Adrenal gland (tissue), 19 donors: ENCODE measurements around the gene SPRYD7. TPM values are rescaled to one million over a fixed set of nuclear protein-coding genes. Genes with fewer than 3 reads are reported as not detected.

ENCODE experiments used
- DNase-seq, 7 donors: peaks; one replicate each; pipeline ENCODE4 v3.0.0-alpha.2; 2019 to 2020
- H3K27ac ChIP-seq, 5 donors: fragments of 200-600 bp; sonication (generic) in 4 of 5; 1 replicate in 3 of 5; 2 replicates in 2 of 5; pipeline versions ENCODE4 v1.5.1 to v1.8.0; 2016 to 2020; ENCODE audit warnings: mild to moderate bottlenecking in 1 of 5
- H3K27me3 ChIP-seq: fragments of 200-600 bp; 2 replicates; pipeline ENCODE4 v1.8.0; 2021
- H3K36me3 ChIP-seq, 2 donors: fragments of 200-600 bp; replicated peaks in 1 of 2; 1 replicate in 1 of 2; 2 replicates in 1 of 2; pipeline versions ENCODE4 v1.5.1 to v1.8.0; 2018 to 2022
- H3K4me1 ChIP-seq, 2 donors: fragments of 200-600 bp; replicated peaks in 1 of 2; 1 replicate in 1 of 2; 2 replicates in 1 of 2; pipeline versions ENCODE4 v1.5.1 to v1.8.0; 2018 to 2021
- H3K4me3 ChIP-seq, 4 donors: fragments of 200-600 bp; sonication (generic) in 3 of 4; one replicate each; pipeline ENCODE4 v1.5.1; 2016 to 2018
- H3K9me3 ChIP-seq, 3 donors: fragments of 200-600 bp; sonication (generic) in 1 of 3; replicated peaks in 1 of 3; 1 replicate in 2 of 3; 2 replicates in 1 of 3; pipeline versions ENCODE4 v1.5.1 to v1.8.0; 2016 to 2021
- CTCF ChIP-seq, 6 experiments: fragments of 450-650 bp in 4 of 6; fragments of 200-600 bp in 2 of 6; sonication (generic) in 1 of 6; IDR thresholded peaks; 1 replicate in 5 of 6; 2 replicates in 1 of 6; pipeline versions ENCODE4 v1.5.1 to v1.8.0; 2016 to 2021; ENCODE audit warnings: antibody characterized with exemption in 6 of 6, mild to moderate bottlenecking in 2 of 6, moderate library complexity in 1 of 6
- POLR2A ChIP-seq, 2 donors: fragments of 450-650 bp; IDR thresholded peaks; one replicate each; pipeline ENCODE4 v1.6.1; 2017; ENCODE audit warnings: antibody characterized with exemption in 2 of 2, mild to moderate bottlenecking in 2 of 2, moderate library complexity in 1 of 2
- WGBS, 4 donors: extraction: QIAGEN DNeasy Blood & Tissue Kit in 2 of 4; methylation state at CpG; one replicate each; pipeline versions ENCODE4 v1.1.5 to v1.1.7; 2013 to 2017; 5-methylcytosine and 5-hydroxymethylcytosine counted together
- intact Hi-C, 2 donors: fragments of 100-400 bp; cut with DNase I; formaldehyde crosslinking; loops; one replicate each; pipeline versions ENCODE4 v1.14.1 to v1.15.0; 2022 to 2023
- long read RNA-seq, 10 donors: library from polyadenylated mRNA in 3 of 10; unstranded in 2 of 10; stranded (forward) in 1 of 10; transcript quantifications; one replicate each; pipeline ENCODE4 v2.0.0 and lab custom pipeline, GENCODE V29; 2021 to 2026
- polyA plus RNA-seq, 3 donors: library from polyadenylated mRNA; stranded (reverse); fragments of 200-250 nt in 2 of 3; fragments of 350-450 nt in 1 of 3; fragmentation: Illumina TruSeq in 1 of 3; extraction: RNeasy Lipid Tissue Mini Kit (QIAGEN cat#74804) in 1 of 3; gene quantifications; one replicate each; pipeline ENCODE4 v1.2.3, GENCODE V29; 2013 to 2014
- total RNA-seq, 9 donors: library from RNA; depleted of rRNA in 4 of 9; stranded (reverse); fragments of >200 nt in 4 of 9; fragments of 120-200 nt in 1 of 9; fragmentation: NEBNext Ultra II Directional in 1 of 9; extraction: Animal tissue kit (Norgen Biotek cat#: 25700) in 1 of 9; gene quantifications; one replicate each; pipeline versions ENCODE4 v1.1.0 to v1.2.4, GENCODE V29; 2013 to 2023
- donor health status: healthy with polysubstance abuse.
- donor health status: Bipolar disorder and iron deficiency.
- donor health status: DM: yes; HTN: yes; CAD: no.
- donor health status: DM: no; HTN: no; CAD: no.
- donor health status: DM: no; HTN: no; CAD: no.
- donor health status: DM: yes; HTN: yes; CAD: no.

SPRYD7 gene
- total RNA-seq (10 to 100 TPM in 4 of 9 donors, 1 to 10 TPM in 5; 5.9 to 13.9 (median 8.0) TPM), polyA plus RNA-seq (10 to 100 TPM in 1 of 3 donors, 1 to 10 TPM in 2; 8.0 to 18.5 (median 8.2) TPM)
- long read RNA-seq, donor 1, transcript SPRYD7-201 (5 exons, 3,053 nt): major isoform, 13 of 14 reads
- long read RNA-seq, donor 1, partial matches to known transcripts: 0 of 14 reads
- long read RNA-seq, donor 1, other reads (novel, unspliced or antisense): 0 of 14 reads
- long read RNA-seq, donor 2, transcript SPRYD7-201 (5 exons, 3,053 nt): major isoform, 8 of 11 reads
- long read RNA-seq, donor 2, partial matches to known transcripts: 0 of 11 reads
- long read RNA-seq, donor 2, other reads (novel, unspliced or antisense): 0 of 11 reads
- long read RNA-seq, donor 3, transcript SPRYD7-201 (5 exons, 3,053 nt): major isoform, 7 of 8 reads
- long read RNA-seq, donor 3, partial matches to known transcripts: 0 of 8 reads
- long read RNA-seq, donor 3, other reads (novel, unspliced or antisense): 0 of 8 reads
- long read RNA-seq, donor 4, transcript SPRYD7-201 (5 exons, 3,053 nt): major isoform, 15 of 24 reads
- long read RNA-seq, donor 4, partial matches to known transcripts: 5 of 24 reads
- long read RNA-seq, donor 4, other reads (novel, unspliced or antisense): 1 of 24 reads
- long read RNA-seq, donor 5, transcript SPRYD7-201 (5 exons, 3,053 nt): major isoform, 38 of 44 reads
- long read RNA-seq, donor 5, partial matches to known transcripts: 1 of 44 reads
- long read RNA-seq, donor 5, other reads (novel, unspliced or antisense): 3 of 44 reads
- long read RNA-seq, donor 6, transcript SPRYD7-201 (5 exons, 3,053 nt): major isoform, 12 of 21 reads
- long read RNA-seq, donor 6, partial matches to known transcripts: 5 of 21 reads
- long read RNA-seq, donor 6, other reads (novel, unspliced or antisense): 2 of 21 reads
- long read RNA-seq, donor 7, transcript SPRYD7-201 (5 exons, 3,053 nt): major isoform, 10 of 10 reads
- long read RNA-seq, donor 7, partial matches to known transcripts: 0 of 10 reads
- long read RNA-seq, donor 7, other reads (novel, unspliced or antisense): 0 of 10 reads
- long read RNA-seq, donor 8, transcript SPRYD7-201 (5 exons, 3,053 nt): major isoform, 14 of 15 reads
- long read RNA-seq, donor 8, partial matches to known transcripts: 0 of 15 reads
- long read RNA-seq, donor 8, other reads (novel, unspliced or antisense): 0 of 15 reads
- long read RNA-seq, donor 9, transcript SPRYD7-201 (5 exons, 3,053 nt): major isoform, 14 of 14 reads
- long read RNA-seq, donor 9, partial matches to known transcripts: 0 of 14 reads
- long read RNA-seq, donor 9, other reads (novel, unspliced or antisense): 0 of 14 reads
- long read RNA-seq, donor 10, transcript SPRYD7-201 (5 exons, 3,053 nt): major isoform, 12 of 14 reads
- long read RNA-seq, donor 10, partial matches to known transcripts: 0 of 14 reads
- long read RNA-seq, donor 10, other reads (novel, unspliced or antisense): 0 of 14 reads

GRCh38 chr13:49936075-49936967, at the start of gene SPRYD7:
TSS of gene SPRYD7 (minus strand) at chr13:49936340. CDS start at chr13:49936235, 105 bp downstream.
- H3K27me3 ChIP-seq: no peaks in the 10 kb centered on the region
- peak within 1 kb of the TSS; percentile 55 to 83 (median 68) for H3K4me3 ChIP-seq
- 0 to 1% (median 0%) methylated on average over 11 to 71 of the region's 71 CpGs for WGBS, 4 donors
- H3K4me1 ChIP-seq: peaks cover 22 to 66% of the 10 kb centered on the region in 2 donors
- TF ChIP-seq POLR2A (IDR thresholded peaks at IDR 0.05) (peak in 1 of 2 donors; percentile 80), CTCF (IDR thresholded peaks at IDR 0.05) (peak; percentile 87 to 97 (median 91))
- peak within 1 kb of the TSS; percentile 46 to 88 (median 85) for H3K27ac ChIP-seq
- peak; percentile 98 to 99 (median 98) for DNase-seq
- intact Hi-C loops: no loop called here
- no peaks in the 10 kb centered on the region for H3K36me3 ChIP-seq
- H3K9me3 ChIP-seq: no peaks in the 10 kb centered on the region

- no peak for DNase-seq
- no peaks in the 10 kb centered on the region for H3K36me3 ChIP-seq
- TF ChIP-seq POLR2A (IDR thresholded peaks at IDR 0.05): no peak
- TF ChIP-seq CTCF (IDR thresholded peaks at IDR 0.05): no peak
- no peak overlapping the region for H3K4me3 ChIP-seq
- WGBS, 4 donors: 84 to 90% (median 89%) methylated on average over 2 of the region's 2 CpGs
- H3K27ac ChIP-seq: no peak overlapping the region
- H3K4me1 ChIP-seq: no peaks in the 10 kb centered on the region
- no peaks in the 10 kb centered on the region for H3K9me3 ChIP-seq
- no peaks in the 10 kb centered on the region for H3K27me3 ChIP-seq
- intact Hi-C loops: no loop called here
Measured at GRCh38 chr13:49985129-49985528, 49.0 kb upstream of the SPRYD7 start.

- Histone ChIP-seq H3K27ac (no peak overlapping the region), H3K36me3 (no peaks in the 10 kb centered on the region), H3K4me1 (no peaks in the 10 kb centered on the region), H3K4me3 (no peak overlapping the region), H3K9me3 (no peaks in the 10 kb centered on the region), H3K27me3 (no peaks in the 10 kb centered on the region)
- TF ChIP-seq CTCF (IDR thresholded peaks at IDR 0.05): no peak
- TF ChIP-seq POLR2A (IDR thresholded peaks at IDR 0.05): no peak
- intact Hi-C loops: no loop called here
- no peak for DNase-seq
Measured at GRCh38 chr13:49980266-49980665, 44.1 kb upstream of the SPRYD7 start.
